ENCODE data around the gene TMEM168.

TMEM168 gene

GRCh38 chr7:112715525-112715924, 74.7 kb downstream of the TMEM168 start:
- DNase-seq (ENCODE audit: low read depth), result no peak

- DNase-seq (ENCODE audit: low read depth), result no peak
Observed at GRCh38 chr7:112714917-112715316, 75.3 kb downstream of the TMEM168 start.

All from activated T-cell treated with anti-CD3 and anti-CD28 coated beads for 1 hour (primary cell).